ENCODE results near the gene GATB.

Gene GATB

GRCh38 chr4:151700566-151701316 is 60.1 kb downstream of the GATB start:
- no peaks in the 10 kb centered on the region for H3K9me2 ChIP-seq (replicated peaks; ENCODE audit: insufficient read depth, low read length)
- no peak overlapping the region for H3K4me2 ChIP-seq (ENCODE audit: low read depth, low read length, poor library complexity, severe bottlenecking)
- H3K9ac ChIP-seq (ENCODE audit: low read length), result no peak overlapping the region
- no peaks in the 10 kb centered on the region for H3F3A ChIP-seq (ENCODE audit: insufficient read depth)
- H4K20me1 ChIP-seq (ENCODE audit: low read depth, low read length), result no peaks in the 10 kb centered on the region
- H3K79me2 ChIP-seq (ENCODE audit: insufficient read depth, low read length), result no peaks in the 10 kb centered on the region
- no peak overlapping the region for H3K27ac ChIP-seq (ENCODE audit: low read depth, low read length)
- TF ChIP-seq EZH2phosphoT487 (conservative IDR thresholded peaks at IDR 0.05; ENCODE audit: low read length), result no peak
- no peak for TF ChIP-seq CTCF (IDR thresholded peaks at IDR 0.05; ENCODE audit: insufficient read depth, low read length, poor library complexity, severe bottlenecking)
- H3K27me3 ChIP-seq (ENCODE audit: low read length), result no peaks in the 10 kb centered on the region
- no peak overlapping the region for H2AFZ ChIP-seq (ENCODE audit: low read depth, low read length, severe bottlenecking)
- no peaks in the 10 kb centered on the region for H3K9me3 ChIP-seq (ENCODE audit: insufficient read depth, low read length)
- H3K36me3 ChIP-seq (ENCODE audit: low read length), result no peaks in the 10 kb centered on the region
- H3K4me3 ChIP-seq (ENCODE audit: insufficient read depth, low read length, poor library complexity, severe bottlenecking), result no peak overlapping the region

- Histone ChIP-seq H4K20me1 (ENCODE audit: low read depth, low read length) (no peaks in the 10 kb centered on the region), H3K9ac (ENCODE audit: low read length) (no peak overlapping the region), H2AFZ (ENCODE audit: low read depth, low read length, severe bottlenecking) (no peak overlapping the region), H3K27me3 (ENCODE audit: low read length) (no peaks in the 10 kb centered on the region), H3K9me3 (ENCODE audit: insufficient read depth, low read length) (no peaks in the 10 kb centered on the region), H3K4me2 (ENCODE audit: low read depth, low read length, poor library complexity, severe bottlenecking) (no peak overlapping the region), H3K27ac (ENCODE audit: low read depth, low read length) (no peak overlapping the region), H3K79me2 (ENCODE audit: insufficient read depth, low read length) (no peaks in the 10 kb centered on the region), H3K4me3 (ENCODE audit: insufficient read depth, low read length, poor library complexity, severe bottlenecking) (no peak overlapping the region), H3K9me2 (replicated peaks; ENCODE audit: insufficient read depth, low read length) (no peaks in the 10 kb centered on the region), H3F3A (ENCODE audit: insufficient read depth) (no peaks in the 10 kb centered on the region), H3K36me3 (ENCODE audit: low read length) (no peaks in the 10 kb centered on the region)
- TF ChIP-seq CTCF (IDR thresholded peaks at IDR 0.05; ENCODE audit: insufficient read depth, low read length, poor library complexity, severe bottlenecking) (no peak), EZH2phosphoT487 (conservative IDR thresholded peaks at IDR 0.05; ENCODE audit: low read length) (no peak)
Measured at GRCh38 chr4:151698213-151698612, 62.6 kb downstream of the GATB start.

- Histone ChIP-seq H3K9me2 (replicated peaks; ENCODE audit: insufficient read depth, low read length) (no peaks in the 10 kb centered on the region), H3K4me3 (ENCODE audit: insufficient read depth, low read length, poor library complexity, severe bottlenecking) (no peak overlapping the region), H3F3A (ENCODE audit: insufficient read depth) (no peaks in the 10 kb centered on the region), H4K20me1 (ENCODE audit: low read depth, low read length) (no peaks in the 10 kb centered on the region), H3K79me2 (ENCODE audit: insufficient read depth, low read length) (no peaks in the 10 kb centered on the region), H3K36me3 (ENCODE audit: low read length) (no peaks in the 10 kb centered on the region), H3K4me2 (ENCODE audit: low read depth, low read length, poor library complexity, severe bottlenecking) (no peak overlapping the region), H3K27ac (ENCODE audit: low read depth, low read length) (no peak overlapping the region), H3K9ac (ENCODE audit: low read length) (no peak overlapping the region), H2AFZ (ENCODE audit: low read depth, low read length, severe bottlenecking) (no peak overlapping the region), H3K9me3 (ENCODE audit: insufficient read depth, low read length) (no peaks in the 10 kb centered on the region), H3K27me3 (ENCODE audit: low read length) (no peaks in the 10 kb centered on the region)
- TF ChIP-seq CTCF (IDR thresholded peaks at IDR 0.05; ENCODE audit: insufficient read depth, low read length, poor library complexity, severe bottlenecking), result no peak
- TF ChIP-seq EZH2phosphoT487 (conservative IDR thresholded peaks at IDR 0.05; ENCODE audit: low read length), result no peak
Measured at GRCh38 chr4:151694961-151695720, 65.7 kb downstream of the GATB start.

Data from SU-DHL-6 (cell line).